GM21723 (cell line): ENCODE measurements around the gene ADNP2.

Experiments used
- ATAC-seq: cut with Tn5 transposase; IDR thresholded peaks from one replicate; pipeline ENCODE4 v1.9.1; 2021; ENCODE audit warnings: mild to moderate bottlenecking, moderate library complexity; ENCODE audit not compliant: unreplicated experiment

Gene ADNP2

DNA sequence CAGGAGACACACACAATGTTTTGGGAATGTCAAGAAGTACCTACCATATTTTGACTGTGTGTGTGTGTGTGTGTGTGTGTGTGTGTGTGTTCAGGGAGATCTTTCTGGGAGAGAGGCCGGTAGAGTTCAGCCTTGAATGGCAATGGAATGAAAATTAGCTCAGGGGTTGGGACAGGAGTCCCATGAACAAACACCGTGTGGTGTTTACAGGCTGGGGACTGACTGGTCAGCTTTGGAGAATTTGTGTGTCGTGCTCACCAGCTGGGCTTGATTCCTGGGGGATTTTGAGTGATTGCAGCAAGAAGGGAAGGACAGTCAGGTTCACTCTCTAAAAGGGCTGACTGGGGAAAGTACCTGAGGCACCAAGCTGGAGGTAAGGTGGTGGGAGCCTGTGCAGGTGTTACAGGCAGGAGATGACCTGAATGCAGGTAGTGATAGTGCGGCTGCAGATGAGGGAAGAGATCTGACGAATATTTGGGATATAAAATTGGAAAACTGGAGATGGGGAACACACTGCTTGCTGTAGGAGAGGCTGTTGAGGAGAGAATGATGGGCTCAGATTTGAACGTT, 2.5 kb upstream of the ADNP2 start:
- no peak for ATAC-seq

- no peak for ATAC-seq
Measured at GRCh38 chr18:80107426-80107825, 1.6 kb upstream of the ADNP2 start.

DNA sequence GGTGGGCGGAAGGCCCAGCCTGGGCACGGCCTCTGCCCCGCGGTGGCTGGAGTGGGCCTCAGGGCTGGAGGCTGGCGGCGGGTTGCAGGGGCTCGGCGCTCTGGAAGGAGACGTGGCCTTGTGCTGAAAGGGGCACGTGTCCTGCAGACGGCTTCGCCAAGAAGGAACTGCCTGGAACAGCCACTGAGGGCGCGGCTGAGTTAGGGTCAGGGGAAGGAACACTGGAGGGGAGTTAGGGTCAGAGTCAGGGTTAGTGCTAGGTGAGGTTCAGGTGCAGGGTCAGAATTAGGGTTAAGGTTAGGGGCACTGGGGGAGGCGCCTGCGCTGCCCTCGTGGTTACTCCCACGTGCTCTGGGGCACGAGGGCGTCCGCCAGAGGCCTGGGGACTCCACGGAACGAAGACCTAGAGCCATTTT, 933 bp upstream of the ADNP2 start:
- no peak for ATAC-seq

DNA sequence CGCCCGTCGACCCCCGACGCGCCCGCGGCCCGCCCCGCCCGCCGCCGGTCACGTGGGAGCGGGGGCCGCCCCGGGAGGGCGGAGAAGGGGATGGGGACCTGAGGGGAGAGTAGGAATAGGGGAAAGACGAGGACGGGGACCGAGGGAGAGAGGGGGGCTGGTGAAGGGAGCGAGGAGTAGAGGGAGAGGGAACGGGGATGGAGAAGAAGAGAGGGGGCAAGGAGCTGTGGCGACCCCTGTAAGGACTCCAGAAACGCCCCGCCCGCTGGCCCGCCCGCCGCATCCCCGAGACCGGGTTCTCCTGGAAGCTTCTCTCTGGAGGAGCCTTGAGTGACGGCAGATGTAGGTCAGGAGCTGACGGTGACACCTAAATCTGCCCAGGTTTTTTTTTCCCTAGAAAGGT, 615 bp downstream of the ADNP2 start:
- peak; percentile 33 for ATAC-seq

DNA sequence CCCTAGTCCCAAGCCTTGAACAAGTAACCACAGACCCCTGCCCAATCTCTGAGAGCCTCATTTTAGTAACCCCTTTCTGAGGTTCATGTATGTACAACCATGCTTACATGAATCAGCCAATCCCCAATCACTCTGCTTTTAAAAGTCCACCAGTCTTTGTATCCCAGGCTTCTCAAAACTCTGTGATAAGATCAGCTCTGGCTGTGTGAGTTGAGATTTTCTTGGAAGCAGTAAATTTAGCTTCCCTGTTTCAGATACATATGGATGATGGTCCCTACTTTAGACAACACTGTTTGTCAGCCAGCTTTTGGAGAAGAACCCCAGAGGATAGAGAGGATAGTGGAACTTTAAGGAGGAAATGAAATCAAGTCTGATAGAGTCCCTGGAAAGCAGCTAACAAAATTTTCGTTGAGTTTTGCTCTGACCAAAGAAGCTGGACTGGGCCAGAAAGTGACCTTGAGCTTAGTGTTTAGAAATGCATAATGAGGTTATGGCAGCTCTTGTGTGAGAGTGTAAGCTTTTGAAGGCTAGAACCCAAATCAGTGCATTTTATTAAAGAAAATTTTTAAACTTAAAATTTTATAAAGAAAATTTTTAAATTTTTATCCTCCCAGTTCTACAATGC, 3.7 kb downstream of the ADNP2 start:
- ATAC-seq, result no peak

GRCh38 chr18:80115035-80115434, 6.0 kb downstream of the ADNP2 start:
- no peak for ATAC-seq

DNA sequence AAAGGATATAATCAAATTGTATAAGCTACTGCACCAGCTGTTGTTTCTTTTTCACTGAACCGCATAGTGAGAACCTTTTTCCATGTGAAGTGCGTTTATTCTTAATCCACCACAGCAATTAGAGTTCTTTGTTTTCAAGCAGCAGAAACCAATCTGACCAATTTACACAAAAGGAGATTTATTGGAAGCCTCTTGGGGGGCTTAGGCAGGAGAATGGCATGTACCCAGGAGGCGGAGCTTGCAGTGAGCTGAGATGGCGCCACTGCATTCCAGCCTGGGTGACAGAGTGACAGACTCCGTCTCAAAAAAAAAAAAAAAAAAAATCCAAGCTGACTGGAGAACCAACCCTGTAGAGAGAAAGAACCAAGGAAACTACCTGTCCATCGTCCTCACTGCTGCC, 10.0 kb downstream of the ADNP2 start:
- ATAC-seq, result no peak

DNA sequence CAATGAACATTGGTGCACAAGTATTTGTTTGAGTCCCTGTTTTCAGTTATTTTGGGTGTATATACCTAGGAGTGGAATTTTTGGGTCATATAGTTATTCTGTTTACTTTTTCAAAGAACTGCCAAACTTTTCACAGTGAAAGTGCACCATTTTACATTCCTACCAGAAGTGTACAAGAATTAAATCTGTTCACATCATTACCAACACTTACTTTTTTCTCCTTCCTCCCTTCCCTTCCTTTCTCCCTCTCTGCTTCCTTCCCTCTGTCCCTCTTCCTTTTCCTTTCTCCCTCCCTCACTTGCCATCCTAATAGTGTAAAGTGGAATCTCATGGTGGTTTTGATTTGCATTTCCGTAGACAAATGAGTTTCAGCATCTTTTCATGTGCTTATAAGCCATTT, 11.9 kb downstream of the ADNP2 start:
- ATAC-seq, result no peak

DNA sequence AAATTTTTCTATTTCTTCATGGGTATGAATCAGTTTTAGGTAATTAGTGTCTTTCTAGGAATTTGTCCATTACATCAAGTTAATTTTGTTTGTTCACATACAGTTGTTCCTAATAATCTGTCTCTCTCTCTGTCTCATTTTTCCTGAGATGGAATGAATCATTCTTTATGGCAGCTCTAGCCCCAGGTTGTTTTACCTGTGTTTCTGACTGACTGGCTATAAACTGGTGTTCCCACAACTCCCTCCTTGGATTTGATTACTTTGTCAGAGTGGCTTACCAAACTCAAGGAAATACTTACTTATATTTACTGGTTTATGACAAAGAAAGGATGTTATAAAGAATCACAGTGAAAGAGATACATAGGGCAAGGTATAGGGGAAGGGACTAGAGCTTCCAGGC, 15.1 kb downstream of the ADNP2 start:
- no peak for ATAC-seq

DNA sequence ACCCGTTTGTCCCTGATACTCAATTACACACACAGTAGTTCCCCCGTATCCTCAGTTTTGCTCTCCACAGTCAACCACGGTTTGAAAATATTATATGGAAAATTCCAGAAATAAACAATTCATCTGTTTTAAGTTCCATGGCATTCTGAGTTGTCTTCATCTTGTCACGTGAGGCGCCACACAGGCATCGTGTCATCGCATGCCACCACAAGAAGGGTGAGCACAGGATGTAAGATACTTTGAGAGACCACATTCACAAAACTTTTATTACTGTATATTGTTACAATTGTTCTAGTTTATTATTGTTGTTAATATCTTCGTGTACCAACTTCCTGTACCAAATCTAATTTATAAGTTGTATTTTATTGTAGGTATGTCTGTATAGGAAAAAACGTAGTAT, 17.7 kb downstream of the ADNP2 start:
- no peak for ATAC-seq

- no peak for ATAC-seq
Measured at GRCh38 chr18:80127635-80128034, 18.6 kb downstream of the ADNP2 start.

DNA sequence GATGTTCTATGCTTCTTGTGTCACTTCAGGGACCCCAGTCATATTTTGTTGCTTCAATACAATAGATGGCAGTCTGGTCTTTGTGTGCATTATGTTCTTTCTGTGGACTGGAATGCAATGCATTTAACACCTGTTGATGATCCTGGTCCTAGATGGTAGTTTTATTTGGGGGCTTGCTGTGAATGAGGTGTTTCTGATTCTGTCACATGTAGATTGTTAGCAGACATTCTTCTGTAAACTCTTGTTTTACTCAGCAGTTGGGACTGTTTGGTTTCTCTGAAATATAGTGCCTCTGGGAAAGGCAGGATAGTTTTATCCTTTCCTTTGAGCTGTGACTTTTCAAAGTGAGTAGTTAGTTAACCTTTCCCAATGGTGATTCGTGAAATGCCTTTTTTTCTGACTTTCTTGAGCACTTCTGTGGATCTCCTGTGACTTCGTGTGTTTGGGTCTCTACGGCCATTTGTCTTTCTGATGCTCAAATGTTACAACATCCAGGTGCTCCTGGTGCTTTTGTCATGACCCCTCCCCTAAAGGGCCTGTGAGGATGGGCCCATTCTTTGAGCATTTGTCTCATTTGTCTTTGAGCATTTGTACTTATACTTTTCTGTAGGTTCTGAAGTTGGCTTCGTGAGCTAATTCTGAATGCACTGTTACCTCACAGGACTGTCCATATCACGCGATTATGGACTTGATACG, 20.8 kb downstream of the ADNP2 start:
- no peak for ATAC-seq

- no peak for ATAC-seq
Measured at GRCh38 chr18:80130555-80130954, 21.5 kb downstream of the ADNP2 start.

- no peak for ATAC-seq
Measured at GRCh38 chr18:80132180-80132812, 23.2 kb downstream of the ADNP2 start.

- no peak for ATAC-seq
Measured at GRCh38 chr18:80133124-80133523, 24.1 kb downstream of the ADNP2 start.

GRCh38 chr18:80135136-80135535, 26.1 kb downstream of the ADNP2 start:
- no peak for ATAC-seq

GRCh38 chr18:80136679-80137078, 27.6 kb downstream of the ADNP2 start:
- ATAC-seq, result no peak

DNA sequence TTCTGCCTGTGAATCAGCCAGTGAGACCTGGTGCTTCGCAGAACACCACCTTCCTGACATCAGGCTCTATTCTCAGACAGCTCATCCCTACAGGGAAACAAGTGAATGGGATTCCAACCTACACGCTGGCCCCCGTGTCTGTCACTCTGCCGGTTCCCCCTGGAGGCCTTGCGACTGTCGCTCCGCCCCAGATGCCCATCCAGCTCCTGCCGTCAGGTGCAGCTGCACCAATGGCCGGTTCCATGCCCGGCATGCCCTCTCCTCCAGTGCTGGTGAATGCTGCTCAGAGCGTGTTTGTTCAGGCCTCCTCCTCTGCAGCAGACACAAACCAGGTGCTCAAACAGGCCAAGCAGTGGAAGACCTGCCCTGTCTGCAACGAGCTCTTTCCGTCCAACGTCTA, 28.1 kb downstream of the ADNP2 start:
- no peak for ATAC-seq

GRCh38 chr18:80137976-80138375, 28.9 kb downstream of the ADNP2 start:
- no peak for ATAC-seq

- no peak for ATAC-seq
Measured at GRCh38 chr18:80140455-80140985, 31.5 kb downstream of the ADNP2 start.

- ATAC-seq, result no peak
Measured at GRCh38 chr18:80143881-80144280, 34.8 kb downstream of the ADNP2 start.
